ENCODE data around the gene CDH12. TPM values are rescaled to one million over a fixed set of nuclear protein-coding genes. Genes with fewer than 3 reads are reported as not detected.
"Not testable (repeated sequence)": the region's sequence is repeated elsewhere in the genome, so short reads cannot be mapped to it uniquely, and the experiment has no call there.

Gene CDH12
- total RNA-seq, 2 experiments from 2014 or later = not detected

GRCh38 chr5:22213703-22214495 is 639.2 kb downstream of the CDH12 start:
- CTCF ChIA-PET; H3K9me3 Mint-ChIP-seq; H3K4me1 Mint-ChIP-seq; H3K36me3 Mint-ChIP-seq (ENCODE audit: low read depth); H3K27me3 Mint-ChIP-seq; POLR2A ChIA-PET; H3K27ac Mint-ChIP-seq; H3K4me3 Mint-ChIP-seq; DNase-seq: not testable (repeated sequence)

DNA sequence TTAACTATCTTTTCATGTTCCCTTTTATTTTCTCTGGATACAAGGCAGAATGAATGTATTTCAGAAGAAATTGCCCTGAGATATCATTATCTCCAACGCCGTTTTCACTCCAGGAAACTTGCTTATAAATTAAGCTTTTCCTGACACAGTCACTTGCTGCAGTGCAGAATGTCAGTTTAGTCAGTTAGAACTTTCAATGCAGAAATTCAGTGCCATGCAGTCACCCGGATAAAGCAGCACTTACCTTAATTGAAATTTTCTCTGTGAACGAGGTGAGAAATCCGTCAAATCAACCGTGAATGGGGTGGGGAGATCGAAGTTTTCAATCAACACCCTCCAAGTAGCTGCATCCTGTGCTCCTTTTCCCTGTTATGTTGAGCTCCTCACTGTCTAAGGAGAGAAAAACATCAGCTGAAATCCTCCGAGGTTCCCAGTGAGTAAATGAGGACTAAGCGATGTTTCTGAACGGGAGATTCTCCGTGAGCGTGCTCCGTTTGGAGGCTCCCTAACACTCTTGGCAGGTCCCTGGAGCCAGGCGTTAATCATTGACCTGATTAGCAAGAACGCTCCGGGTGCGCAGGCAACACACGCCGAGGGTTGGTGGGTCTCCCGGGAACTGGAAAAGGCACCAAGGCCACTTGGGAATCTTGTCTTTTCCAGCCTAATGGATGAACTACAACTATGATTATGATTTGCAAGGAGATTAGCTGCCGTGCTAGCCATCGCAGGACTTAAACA is 640.7 kb downstream of the CDH12 start:
- POLR2A ChIA-PET = not testable (repeated sequence)

DNA sequence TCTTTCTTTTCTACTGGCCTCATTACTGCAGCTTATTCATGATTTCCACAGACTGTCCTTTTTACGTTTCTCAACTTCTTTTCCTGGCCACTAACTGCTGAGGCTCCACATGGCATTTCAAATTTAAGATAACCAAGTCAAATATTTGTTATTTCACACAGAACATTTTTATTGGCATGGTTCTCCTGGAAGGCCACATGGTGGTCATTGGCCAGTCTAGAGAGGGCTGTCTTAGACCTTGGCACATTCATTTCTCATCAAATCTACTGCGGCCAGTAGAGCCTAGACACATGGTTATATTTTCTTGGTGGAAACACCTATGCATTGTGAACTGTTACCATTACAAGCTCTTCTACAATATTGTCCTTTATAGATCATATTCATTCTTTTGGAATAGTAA is 644.7 kb downstream of the CDH12 start:
- DNase-seq; CTCF ChIA-PET; H3K27ac Mint-ChIP-seq; POLR2A ChIA-PET; H3K36me3 Mint-ChIP-seq (ENCODE audit: low read depth); H3K4me3 Mint-ChIP-seq; H3K9me3 Mint-ChIP-seq; H3K27me3 Mint-ChIP-seq; H3K4me1 Mint-ChIP-seq: not testable (repeated sequence)

More for the DNA sequence above, 640.7 kb downstream of the CDH12 start:
- H3K4me3 Mint-ChIP-seq; H3K36me3 Mint-ChIP-seq (ENCODE audit: low read depth); H3K4me1 Mint-ChIP-seq; DNase-seq; H3K9me3 Mint-ChIP-seq; H3K27me3 Mint-ChIP-seq; CTCF ChIA-PET; H3K27ac Mint-ChIP-seq: not testable (repeated sequence)

- H3K27ac Mint-ChIP-seq; H3K36me3 Mint-ChIP-seq (ENCODE audit: low read depth); POLR2A ChIA-PET: not testable (repeated sequence)
Measured at GRCh38 chr5:22188651-22189050, 664.5 kb downstream of the CDH12 start.

DNA sequence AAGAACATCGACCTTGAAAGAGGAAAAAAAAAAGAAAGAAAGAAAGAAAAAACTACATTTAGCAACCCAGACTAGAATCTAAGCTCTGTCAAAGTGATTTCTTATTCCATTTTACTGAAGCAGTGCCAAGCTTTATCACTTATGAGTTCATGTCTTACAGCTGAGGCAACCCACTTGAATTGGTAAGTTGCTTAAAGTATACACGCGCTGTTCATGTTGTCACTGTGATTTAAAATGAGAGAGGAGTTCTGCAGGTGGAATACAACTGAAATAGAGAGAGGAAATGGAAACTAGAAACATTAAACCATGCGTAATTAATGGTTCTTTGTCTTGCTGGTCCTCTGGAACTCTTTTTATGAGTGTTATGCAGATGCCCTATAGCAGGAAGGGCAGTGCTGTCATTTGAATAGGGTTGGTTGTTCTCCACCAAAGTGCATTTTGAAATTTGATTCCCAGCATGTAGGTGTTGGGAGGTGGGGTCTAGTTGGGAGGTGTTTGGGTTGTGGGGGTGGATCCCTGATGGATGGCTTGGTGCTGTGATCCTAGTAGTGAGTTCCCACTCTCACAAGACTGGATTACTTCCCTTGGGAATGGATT is 665.4 kb downstream of the CDH12 start:
- CTCF ChIA-PET = not testable (repeated sequence)

More at GRCh38 chr5:22188651-22189050, 664.5 kb downstream of the CDH12 start:
- H3K27me3 Mint-ChIP-seq, H3K9me3 Mint-ChIP-seq, H3K4me1 Mint-ChIP-seq, CTCF ChIA-PET, H3K4me3 Mint-ChIP-seq, DNase-seq: not testable (repeated sequence)

DNA sequence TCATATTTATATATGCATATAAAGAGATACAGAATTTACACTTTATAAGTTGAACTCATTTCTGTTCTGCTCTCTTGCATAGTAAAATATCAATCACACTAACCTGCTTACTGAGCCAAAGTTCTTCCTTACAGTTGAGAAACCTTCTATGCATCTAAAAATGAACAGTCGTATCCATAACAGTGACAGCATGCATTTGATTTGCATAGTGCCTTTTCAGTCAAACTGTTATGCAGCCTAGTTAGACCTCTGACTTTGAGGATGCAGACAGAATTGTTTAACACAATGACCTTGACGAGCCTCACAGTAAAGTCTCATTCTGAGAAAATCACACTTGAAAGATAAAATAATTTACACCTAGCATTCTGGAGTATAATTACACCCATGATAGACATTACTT is 683.9 kb downstream of the CDH12 start:
- H3K9me3 Mint-ChIP-seq; DNase-seq; CTCF ChIA-PET; H3K27me3 Mint-ChIP-seq; H3K4me3 Mint-ChIP-seq; H3K4me1 Mint-ChIP-seq; H3K36me3 Mint-ChIP-seq (ENCODE audit: low read depth); POLR2A ChIA-PET; H3K27ac Mint-ChIP-seq: not testable (repeated sequence)

More for the DNA sequence above, 665.4 kb downstream of the CDH12 start:
- H3K4me1 Mint-ChIP-seq; POLR2A ChIA-PET; H3K36me3 Mint-ChIP-seq (ENCODE audit: low read depth); H3K9me3 Mint-ChIP-seq; DNase-seq; H3K4me3 Mint-ChIP-seq; H3K27ac Mint-ChIP-seq; H3K27me3 Mint-ChIP-seq: not testable (repeated sequence)

DNA sequence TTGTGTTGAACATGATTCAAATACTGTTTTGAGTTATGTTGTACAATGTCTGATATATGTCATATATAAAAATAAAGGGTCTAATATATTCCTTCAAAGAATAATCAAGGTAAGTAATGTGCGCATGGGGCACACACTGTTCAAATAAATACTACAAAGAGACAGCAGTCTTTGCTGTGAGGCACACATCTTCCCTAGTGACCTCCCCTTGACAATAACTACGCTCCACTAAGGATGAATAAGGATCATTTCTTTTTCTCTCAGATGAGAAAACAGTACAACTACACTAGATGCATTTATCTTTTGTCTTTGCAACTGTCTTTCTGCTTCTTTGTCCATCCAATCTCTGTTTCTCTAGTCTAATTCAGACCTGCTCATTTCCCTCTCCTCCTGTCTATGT is 684.4 kb downstream of the CDH12 start:
- H3K36me3 Mint-ChIP-seq (ENCODE audit: low read depth); H3K4me3 Mint-ChIP-seq; H3K9me3 Mint-ChIP-seq; DNase-seq; H3K27ac Mint-ChIP-seq; H3K27me3 Mint-ChIP-seq; CTCF ChIA-PET; H3K4me1 Mint-ChIP-seq; POLR2A ChIA-PET: not testable (repeated sequence)

GRCh38 chr5:22165931-22166330 is 687.2 kb downstream of the CDH12 start:
- DNase-seq, CTCF ChIA-PET, POLR2A ChIA-PET: not testable (repeated sequence)

DNA sequence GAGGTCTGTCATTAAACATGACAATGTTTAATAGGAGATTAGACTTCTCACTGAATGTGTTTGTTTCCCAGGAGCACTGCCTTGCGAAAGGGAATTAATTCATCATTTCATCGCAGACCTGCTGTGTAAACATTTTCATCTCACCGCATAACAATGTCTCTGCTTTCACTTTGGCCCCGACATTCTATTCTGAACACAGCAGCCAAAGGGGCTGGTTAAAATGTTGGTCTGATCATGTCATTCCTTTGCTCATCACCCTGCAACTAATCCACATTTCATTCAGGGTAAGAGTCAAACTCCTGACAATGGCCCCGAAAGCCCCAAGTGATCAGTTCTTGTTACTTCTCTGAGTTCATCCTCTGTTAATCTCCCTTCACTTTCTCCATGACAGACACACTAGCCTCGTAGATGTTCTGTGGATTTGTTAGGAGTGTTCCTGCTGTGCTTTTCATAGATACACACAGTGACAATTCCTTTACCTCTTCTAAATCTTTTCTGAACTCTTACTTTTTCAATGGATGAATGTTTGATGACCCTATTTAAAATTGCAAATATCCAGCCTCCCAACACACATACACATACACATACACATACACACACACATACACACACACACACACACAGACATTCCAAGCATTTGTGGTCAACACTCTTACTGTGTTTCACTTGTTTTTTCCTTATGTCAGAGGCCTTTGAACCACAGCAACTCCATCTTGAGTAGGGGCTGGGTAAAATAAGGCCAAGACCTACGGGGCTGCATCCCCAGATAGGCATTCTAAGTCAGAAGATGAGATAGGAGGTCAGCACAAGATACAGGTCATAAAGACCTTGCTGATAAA is 688.0 kb downstream of the CDH12 start:
- H3K9me3 Mint-ChIP-seq = not testable (repeated sequence)

More at GRCh38 chr5:22165931-22166330, 687.2 kb downstream of the CDH12 start:
- H3K27ac Mint-ChIP-seq; H3K4me1 Mint-ChIP-seq; H3K4me3 Mint-ChIP-seq; H3K9me3 Mint-ChIP-seq; H3K27me3 Mint-ChIP-seq; H3K36me3 Mint-ChIP-seq (ENCODE audit: low read depth): not testable (repeated sequence)

GRCh38 chr5:22156953-22157352 is 696.2 kb downstream of the CDH12 start:
- H3K36me3 Mint-ChIP-seq (ENCODE audit: low read depth); POLR2A ChIA-PET; H3K9me3 Mint-ChIP-seq; H3K4me1 Mint-ChIP-seq; DNase-seq; H3K4me3 Mint-ChIP-seq; H3K27me3 Mint-ChIP-seq; CTCF ChIA-PET; H3K27ac Mint-ChIP-seq: not testable (repeated sequence)

More for the DNA sequence above, 688.0 kb downstream of the CDH12 start:
- H3K27ac Mint-ChIP-seq; H3K4me1 Mint-ChIP-seq; DNase-seq; POLR2A ChIA-PET; H3K36me3 Mint-ChIP-seq (ENCODE audit: low read depth); CTCF ChIA-PET; H3K4me3 Mint-ChIP-seq; H3K27me3 Mint-ChIP-seq: not testable (repeated sequence)

- H3K27ac Mint-ChIP-seq; H3K36me3 Mint-ChIP-seq (ENCODE audit: low read depth); POLR2A ChIA-PET; H3K4me3 Mint-ChIP-seq; H3K4me1 Mint-ChIP-seq; H3K9me3 Mint-ChIP-seq; CTCF ChIA-PET; H3K27me3 Mint-ChIP-seq; DNase-seq: not testable (repeated sequence)
Measured at GRCh38 chr5:22154779-22155178, 698.4 kb downstream of the CDH12 start.

- DNase-seq; H3K9me3 Mint-ChIP-seq; H3K36me3 Mint-ChIP-seq (ENCODE audit: low read depth); POLR2A ChIA-PET; H3K4me3 Mint-ChIP-seq; CTCF ChIA-PET; H3K27ac Mint-ChIP-seq; H3K4me1 Mint-ChIP-seq; H3K27me3 Mint-ChIP-seq: not testable (repeated sequence)
Measured at GRCh38 chr5:22151801-22152200, 701.3 kb downstream of the CDH12 start.

DNA sequence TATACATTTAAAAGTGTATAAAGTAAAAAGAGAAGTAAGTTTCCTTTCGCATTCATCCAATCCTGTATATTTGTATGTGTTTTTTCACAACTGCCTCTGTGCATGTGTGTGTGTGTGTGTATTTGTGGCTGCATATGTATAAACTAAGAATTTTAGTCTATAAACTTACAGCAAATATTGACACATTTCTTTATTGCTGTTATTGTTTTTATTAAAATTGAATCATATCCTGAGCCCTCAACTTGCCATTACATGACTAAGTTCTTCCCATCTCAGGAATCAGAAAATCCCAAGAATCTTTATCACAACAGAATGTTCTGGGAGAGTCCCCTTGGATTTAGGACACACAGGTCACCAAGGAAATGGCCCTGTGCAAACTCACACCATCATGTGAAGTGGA is 712.7 kb downstream of the CDH12 start:
- CTCF ChIA-PET; H3K9me3 Mint-ChIP-seq; H3K27ac Mint-ChIP-seq; POLR2A ChIA-PET; H3K27me3 Mint-ChIP-seq; DNase-seq; H3K36me3 Mint-ChIP-seq (ENCODE audit: low read depth); H3K4me1 Mint-ChIP-seq; H3K4me3 Mint-ChIP-seq: not testable (repeated sequence)

Data from activated CD4-positive, alpha-beta memory T cell treated with anti-CD3 and anti-CD28 coated beads, Interleukin-2, amount 10 ng/mL, durations not matched to agents 7 days and 5 days (primary cell).